Measurements from ENCODE around the gene FAM174B.

Gene FAM174B

GRCh38 chr15:92634060-92634459 lies 21.5 kb downstream of the FAM174B start:
- no peak overlapping the region for H3K27ac ChIP-seq (replicated peaks)
- H3K27me3 ChIP-seq (ENCODE audit: insufficient read depth, poor library complexity, severe bottlenecking), result no peaks in the 10 kb centered on the region
- DNase-seq (ENCODE audit: low read depth in 1 of 2, low spot score in 1 of 2), result no peak
- no peak overlapping the region for H3K4me3 ChIP-seq (replicated peaks; ENCODE audit: insufficient read depth, low read length)
- no peak for TF ChIP-seq CTCF (IDR thresholded peaks at IDR 0.05; ENCODE audit: insufficient read depth, low read length)
- TF ChIP-seq REST (IDR thresholded peaks at IDR 0.05; ENCODE audit: insufficient replicate concordance, low read depth), result no peak
- TF ChIP-seq POLR2AphosphoS5 (IDR thresholded peaks at IDR 0.05; ENCODE audit: low read depth), result no peak
- no peak for TF ChIP-seq SPI1 (IDR thresholded peaks at IDR 0.05; ENCODE audit: borderline replicate concordance, low read depth)
- no peak for TF ChIP-seq GABPA (IDR thresholded peaks at IDR 0.05; ENCODE audit: low read depth)

GRCh38 chr15:92633418-92633817 lies 22.2 kb downstream of the FAM174B start:
- Histone ChIP-seq H3K4me3 (replicated peaks; ENCODE audit: insufficient read depth, low read length) (no peak overlapping the region), H3K27ac (replicated peaks) (no peak overlapping the region), H3K27me3 (ENCODE audit: insufficient read depth, poor library complexity, severe bottlenecking) (no peaks in the 10 kb centered on the region)
- no peak for DNase-seq (ENCODE audit: low read depth in 1 of 2, low spot score in 1 of 2)
- TF ChIP-seq CTCF (IDR thresholded peaks at IDR 0.05; ENCODE audit: insufficient read depth, low read length), result no peak
- TF ChIP-seq SPI1 (IDR thresholded peaks at IDR 0.05; ENCODE audit: borderline replicate concordance, low read depth), result no peak
- no peak for TF ChIP-seq POLR2AphosphoS5 (IDR thresholded peaks at IDR 0.05; ENCODE audit: low read depth)
- TF ChIP-seq GABPA (IDR thresholded peaks at IDR 0.05; ENCODE audit: low read depth), result no peak
- no peak for TF ChIP-seq REST (IDR thresholded peaks at IDR 0.05; ENCODE audit: insufficient replicate concordance, low read depth)

GRCh38 chr15:92633001-92633400 lies 22.6 kb downstream of the FAM174B start:
- no peak overlapping the region for H3K27ac ChIP-seq (replicated peaks)
- TF ChIP-seq GABPA (IDR thresholded peaks at IDR 0.05; ENCODE audit: low read depth) (no peak), POLR2AphosphoS5 (IDR thresholded peaks at IDR 0.05; ENCODE audit: low read depth) (no peak), CTCF (IDR thresholded peaks at IDR 0.05; ENCODE audit: insufficient read depth, low read length) (no peak), REST (IDR thresholded peaks at IDR 0.05; ENCODE audit: insufficient replicate concordance, low read depth) (no peak), SPI1 (IDR thresholded peaks at IDR 0.05; ENCODE audit: borderline replicate concordance, low read depth) (no peak)
- no peaks in the 10 kb centered on the region for H3K27me3 ChIP-seq (ENCODE audit: insufficient read depth, poor library complexity, severe bottlenecking)
- no peak for DNase-seq (ENCODE audit: low read depth in 1 of 2, low spot score in 1 of 2)
- no peak overlapping the region for H3K4me3 ChIP-seq (replicated peaks; ENCODE audit: insufficient read depth, low read length)

All from HL-60 (cell line).